H1 (cell line): Measurements from ENCODE around the gene IRGQ. TPM values are rescaled to one million over a fixed set of nuclear protein-coding genes. Genes with fewer than 3 reads are reported as not detected.

Source experiments
- CTCF ChIA-PET: fragments of 300-600 bp; sonication (Branson Sonifier 250); formaldehyde crosslinking; loops from one replicate; lab custom pipeline; 2021; ENCODE audit not compliant: partially characterized antibody; lab: Charles Lee
- POLR2A ChIA-PET: fragments of 300-600 bp; sonication (Branson Sonifier 250); formaldehyde crosslinking; loops from one replicate; lab custom pipeline; 2021; ENCODE audit warnings: inconsistent platforms; ENCODE audit not compliant: partially characterized antibody; lab: Charles Lee
- DNase-seq, 2 experiments: peaks; one replicate each; pipeline versions ENCODE4 v3.0.0 to v3.0.0-alpha.2; 2010 to 2022; ENCODE audit warnings: low spot score in 2 of 2, low read depth in 1 of 2, mixed read lengths in 1 of 2
- FAIRE-seq: peaks from 2 replicates; lab custom pipeline; 2011; peaks lifted over from hg19 to GRCh38; lab: Jason Lieb, UNC
- H2AFZ ChIP-seq: 2 replicates; pipeline ENCODE4 v1.8.1; 2012; ENCODE audit warnings: low read length, inconsistent platforms
- H2AK5ac ChIP-seq: 2 replicates; pipeline ENCODE4 v1.6.1; 2013; ENCODE audit warnings: low read depth, low read length
- H2BK120ac ChIP-seq: replicated peaks from 2 replicates; pipeline ENCODE3; 2013; ENCODE audit warnings: low read depth, low read length, inconsistent platforms
- H2BK12ac ChIP-seq: 2 replicates; pipeline ENCODE4 v1.6.1; 2013; ENCODE audit warnings: low read depth, low read length
- H2BK15ac ChIP-seq: 2 replicates; pipeline ENCODE4 v1.6.1; 2013; ENCODE audit warnings: low read length
- H2BK20ac ChIP-seq: 2 replicates; pipeline ENCODE4 v1.6.1; 2013; ENCODE audit warnings: low read length
- H2BK5ac ChIP-seq: 2 replicates; pipeline ENCODE4 v1.6.1; 2013; ENCODE audit warnings: low read depth, low read length
- H3K14ac ChIP-seq: 2 replicates; pipeline ENCODE4 v1.6.1; 2013; ENCODE audit warnings: inconsistent platforms; ENCODE audit not compliant: insufficient read length
- H3K18ac ChIP-seq: 2 replicates; pipeline ENCODE4 v1.6.1; 2013; ENCODE audit warnings: low read length; ENCODE audit errors: extremely low read depth
- H3K23ac ChIP-seq: 2 replicates; pipeline ENCODE4 v1.6.1; 2013; ENCODE audit warnings: inconsistent platforms; ENCODE audit not compliant: insufficient read length
- H3K23me2 ChIP-seq: 2 replicates; pipeline ENCODE4 v1.6.1; 2013; ENCODE audit warnings: low read depth, low read length
- H3K27ac ChIP-seq: 2 replicates; pipeline ENCODE4 v1.6.1; 2011; ENCODE audit warnings: low read depth, low read length, inconsistent platforms
- H3K27me3 ChIP-seq, 4 experiments: replicated peaks in 1 of 4; 1 replicate in 1 of 4; 2 replicates in 3 of 4; pipeline versions ENCODE4 v1.6.1 to v1.8.1; 2011 to 2013; ENCODE audit warnings: low read length in 3 of 4, mild to moderate bottlenecking in 3 of 4, inconsistent platforms in 2 of 4, mixed read lengths in 2 of 4, moderate library complexity in 1 of 4; ENCODE audit not compliant: control insufficient read depth in 3 of 4, insufficient read depth in 3 of 4; ENCODE audit errors: extremely low read depth in 1 of 4
- H3K36me3 ChIP-seq, 4 experiments: 2 replicates each; pipeline versions ENCODE4 v1.6.1 to v1.8.1; 2011 to 2013; ENCODE audit warnings: mild to moderate bottlenecking in 4 of 4, low read length in 3 of 4, moderate library complexity in 2 of 4, control low read depth in 1 of 4, inconsistent platforms in 1 of 4; ENCODE audit not compliant: insufficient read depth in 4 of 4, control insufficient read depth in 2 of 4
- H3K4ac ChIP-seq: replicated peaks from 2 replicates; pipeline ENCODE3; 2013; ENCODE audit warnings: low read length, low read depth, mixed read lengths, inconsistent platforms; ENCODE audit not compliant: insufficient read length
- H3K4me1 ChIP-seq, 4 experiments: replicated peaks in 1 of 4; 1 replicate in 1 of 4; 2 replicates in 3 of 4; pipeline versions ENCODE4 v1.6.1 to v1.8.1; 2011 to 2013; ENCODE audit warnings: low read length in 3 of 4, inconsistent platforms in 2 of 4, mixed read lengths in 1 of 4; ENCODE audit not compliant: insufficient read depth in 4 of 4, control insufficient read depth in 3 of 4
- H3K4me2 ChIP-seq, 2 experiments: 2 replicates each; pipeline versions ENCODE4 v1.6.1 to v1.8.1; 2011 to 2013; ENCODE audit warnings: low read depth in 2 of 2, low read length in 2 of 2, control low read depth in 1 of 2, inconsistent platforms in 1 of 2, mild to moderate bottlenecking in 1 of 2; ENCODE audit not compliant: insufficient read depth in 1 of 2
- H3K4me3 ChIP-seq, 4 experiments: fragments of 200-600, 300-600 bp in 1 of 4; sonication (generic), shearing (Covaris generic), sonication (Bioruptor Twin) in 1 of 4; 2 replicates each; pipeline versions ENCODE4 v1.5.1 to v1.8.1; 2011 to 2016; ENCODE audit warnings: low read length in 4 of 4, low read depth in 3 of 4, control low read depth in 2 of 4, inconsistent platforms in 2 of 4, mild to moderate bottlenecking in 2 of 4, mixed read lengths in 1 of 4, moderate library complexity in 1 of 4; ENCODE audit not compliant: insufficient read depth in 2 of 4; ENCODE audit errors: extremely low read depth in 1 of 4
- H3K56ac ChIP-seq: replicated peaks from 2 replicates; pipeline ENCODE3; 2013; ENCODE audit warnings: low read depth, mild to moderate bottlenecking, mixed read lengths, low read length, inconsistent platforms; ENCODE audit not compliant: insufficient read length
- H3K79me1 ChIP-seq: 2 replicates; pipeline ENCODE4 v1.6.1; 2013; ENCODE audit warnings: low read depth, low read length, control low read depth
- H3K79me2 ChIP-seq, 2 experiments: 2 replicates each; pipeline versions ENCODE4 v1.6.1 to v1.8.1; 2012 to 2013; ENCODE audit warnings: low read length in 2 of 2, mild to moderate bottlenecking in 2 of 2, inconsistent platforms in 1 of 2; ENCODE audit not compliant: insufficient read depth in 2 of 2, control insufficient read depth in 1 of 2
- H3K9ac ChIP-seq, 4 experiments: replicated peaks in 1 of 4; 1 replicate in 1 of 4; 2 replicates in 3 of 4; pipeline versions ENCODE4 v1.6.1 to v1.8.1; 2011 to 2013; ENCODE audit warnings: low read depth in 3 of 4, low read length in 3 of 4, control low read depth in 2 of 4, mild to moderate bottlenecking in 2 of 4, moderate library complexity in 2 of 4, inconsistent platforms in 1 of 4; ENCODE audit errors: extremely low read depth in 1 of 4
- H3K9me3 ChIP-seq, 2 experiments: 2 replicates each; pipeline versions ENCODE4 v1.6.1 to v1.8.1; 2012 to 2013; ENCODE audit warnings: mild to moderate bottlenecking in 2 of 2, moderate library complexity in 2 of 2, control low read depth in 1 of 2, inconsistent platforms in 1 of 2, low read depth in 1 of 2, low read length in 1 of 2, mixed read lengths in 1 of 2; ENCODE audit not compliant: insufficient read depth in 2 of 2
- H4K20me1 ChIP-seq, 2 experiments: replicated peaks in 1 of 2; 2 replicates each; pipeline versions ENCODE3 to v1.8.1; 2011 to 2013; ENCODE audit warnings: inconsistent platforms in 2 of 2, low read length in 2 of 2, mild to moderate bottlenecking in 1 of 2; ENCODE audit not compliant: insufficient read depth in 2 of 2, control insufficient read depth in 1 of 2
- H4K5ac ChIP-seq: 2 replicates; pipeline ENCODE4 v1.6.1; 2013; ENCODE audit warnings: low read length, low read depth, mixed read lengths, inconsistent platforms; ENCODE audit not compliant: insufficient read length
- H4K8ac ChIP-seq: 2 replicates; pipeline ENCODE4 v1.8.0; 2013; ENCODE audit warnings: mild to moderate bottlenecking, moderate library complexity, low read length, inconsistent platforms; ENCODE audit not compliant: insufficient read depth; ENCODE audit errors: extremely low read depth
- H4K91ac ChIP-seq: replicated peaks from 2 replicates; pipeline ENCODE3; 2013; ENCODE audit warnings: low read length, mixed read lengths, inconsistent platforms; ENCODE audit not compliant: insufficient read length
- CBX5 ChIP-seq: fragments of 300-800, 300-1000 bp; sonication (generic); IDR thresholded peaks from 2 replicates; pipeline ENCODE4 v1.7.1; 2016; ENCODE audit warnings: antibody characterized with exemption, low read length, low read depth
- CTBP2 ChIP-seq: IDR thresholded peaks from 2 replicates; pipeline ENCODE4 v1.7.0; 2011; ENCODE audit warnings: borderline replicate concordance, mild to moderate bottlenecking, moderate library complexity, mixed read lengths, low read length; ENCODE audit not compliant: insufficient read depth, insufficient read length
- EP300 ChIP-seq, 2 experiments: IDR thresholded peaks; 1 replicate in 1 of 2; 2 replicates in 1 of 2; pipeline ENCODE4 v1.6.1; 2011 to 2012; ENCODE audit warnings: low read depth in 2 of 2, low read length in 2 of 2, mild to moderate bottlenecking in 2 of 2, borderline replicate concordance in 1 of 2, inconsistent platforms in 1 of 2, moderate library complexity in 1 of 2
- GABPA ChIP-seq: IDR thresholded peaks from 2 replicates; pipeline ENCODE4 v1.6.1; 2011; ENCODE audit warnings: mild to moderate bottlenecking, low read length, moderate library complexity, borderline replicate concordance; ENCODE audit not compliant: insufficient read depth
- GTF2F1 ChIP-seq: IDR thresholded peaks from 2 replicates; pipeline ENCODE4 v1.6.1; 2012; ENCODE audit warnings: low read depth, low read length, improper control_type of control experiment, borderline replicate concordance
- JUN ChIP-seq: IDR thresholded peaks from 2 replicates; pipeline ENCODE4 v1.6.1; 2011; ENCODE audit warnings: low read depth, mild to moderate bottlenecking, improper control_type of control experiment, low read length
- NANOG ChIP-seq: IDR thresholded peaks from 2 replicates; pipeline ENCODE4 v1.6.1; 2011; ENCODE audit warnings: low read length, low read depth, mild to moderate bottlenecking, inconsistent platforms; ENCODE audit not compliant: insufficient read depth, poor library complexity, severe bottlenecking
- NRF1 ChIP-seq: IDR thresholded peaks from 2 replicates; pipeline ENCODE4 v1.6.1; 2011; ENCODE audit warnings: mild to moderate bottlenecking, low read depth, low read length, improper control_type of control experiment
- RAD21 ChIP-seq, 2 experiments: IDR thresholded peaks in 1 of 2; conservative IDR thresholded peaks in 1 of 2; 2 replicates each; pipeline ENCODE4 v1.6.1; 2011; ENCODE audit warnings: low read depth in 2 of 2, low read length in 2 of 2, improper control_type of control experiment in 1 of 2, inconsistent platforms in 1 of 2, mild to moderate bottlenecking in 1 of 2, moderate library complexity in 1 of 2
- RNF2 ChIP-seq: fragments of 200-900, 300-1000 bp; sonication (generic); IDR thresholded peaks from 2 replicates; pipeline ENCODE4 v1.7.1; 2016; ENCODE audit warnings: borderline replicate concordance, low read depth, mild to moderate bottlenecking, antibody characterized with exemption, low read length; ENCODE audit not compliant: poor library complexity, severe bottlenecking; ENCODE audit errors: missing control alignments
- SAP30 ChIP-seq: fragments of 300-600 bp; sonication (generic); IDR thresholded peaks from 2 replicates; pipeline ENCODE4 v1.7.1; 2012; ENCODE audit warnings: low read length, moderate library complexity, mild to moderate bottlenecking, inconsistent platforms; ENCODE audit not compliant: insufficient read depth, insufficient replicate concordance
- SUZ12 ChIP-seq: fragments of 200-600 bp; sonication (generic); IDR thresholded peaks from 2 replicates; pipeline ENCODE4 v1.6.1; 2012; ENCODE audit warnings: mild to moderate bottlenecking, inconsistent platforms, low read length, moderate library complexity, mixed read lengths
- WGBS, 2 experiments: shearing (Covaris generic) in 1 of 2; methylation state at CpG; one replicate each; pipeline versions ENCODE4 v1.1.6 to v1.1.7; 2013 to 2015; ENCODE audit warnings: low lambda C conversion rate in 2 of 2, mixed read lengths in 2 of 2, inconsistent platforms in 1 of 2, low coverage in 1 of 2, missing lambda C conversion rate in 1 of 2; ENCODE audit not compliant: insufficient replicate concordance in 2 of 2, insufficient coverage in 1 of 2, insufficient read length in 1 of 2; ENCODE audit errors: extremely low coverage in 1 of 2, missing lambda C conversion rate in 1 of 2; 5-methylcytosine and 5-hydroxymethylcytosine counted together
- polyA plus RNA-seq, 7 experiments: library from polyadenylated mRNA; depleted of rRNA in 3 of 7; stranded (reverse) in 5 of 7; unstranded in 2 of 7; fragments of >200 nt in 5 of 7; fragments of 200-250 nt in 2 of 7; gene quantifications; 1 replicate in 5 of 7; 2 replicates in 1 of 7; 4 replicates in 1 of 7; pipeline versions ENCODE4 v1.2.1 to v1.2.3, GENCODE V29; 2011 to 2013; ENCODE audit warnings: missing spikeins in 2 of 7, mixed read lengths in 2 of 7
- total RNA-seq: library from RNA; stranded (reverse); fragmentation: NEBNext Ultra II Directional; extraction: Animal tissue kit (Norgen Biotek cat#: 25700); gene quantifications from 2 replicates; pipeline ENCODE4 v1.2.1, GENCODE V29; 2021

The IRGQ gene
- total and polyA plus RNA-seq, 2 of the 8 experiments (the other 6 are each of a cell fraction or from before 2014, with no cell fraction given): 16.0 to 42.9 TPM

DNA sequence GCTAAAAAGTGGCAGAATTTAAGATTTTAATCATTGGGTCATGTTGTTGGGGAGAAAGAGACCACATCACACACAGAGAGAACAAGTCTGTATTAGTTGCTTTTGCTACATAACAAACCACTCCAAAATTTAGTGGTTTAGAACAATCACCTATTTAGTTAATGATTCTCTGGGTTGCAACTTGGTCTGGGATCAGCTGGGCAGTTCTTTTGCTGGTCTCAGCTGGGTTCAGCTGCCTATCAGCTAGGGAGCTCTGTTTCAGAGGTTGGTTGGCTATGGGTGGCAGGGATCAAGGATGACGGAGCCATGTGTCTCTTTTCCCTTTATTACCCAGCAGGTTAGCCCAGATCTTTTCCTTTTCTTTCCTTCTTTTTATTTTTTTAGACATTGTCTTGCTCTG is 11.4 kb downstream of the IRGQ start:
- no peak overlapping the region for H2BK120ac ChIP-seq
- H3K4ac ChIP-seq: no peak overlapping the region
- no peak overlapping the region for H3K4me3 ChIP-seq
- no peak overlapping the region for H2AK5ac ChIP-seq
- H3K9ac ChIP-seq: no peak overlapping the region
- H3K79me1 ChIP-seq: no peaks in the 10 kb centered on the region
- no peak overlapping the region for H3K4me2 ChIP-seq
- DNase-seq: no peak
- FAIRE-seq: no peak
- H2BK5ac ChIP-seq: no peak overlapping the region
- H3K27ac ChIP-seq: no peak overlapping the region
- POLR2A ChIA-PET: interaction anchor here (0.7 kb wide), 1 partner anchor 29 kb away, joined by 3 read pairs; no protein-coding TSS in a partner anchor
- H3K14ac ChIP-seq: no peak overlapping the region
- no peak overlapping the region for H2BK12ac ChIP-seq
- CTCF ChIA-PET: interaction anchor here (0.6 to 6.9 kb wide), 8 partner anchors 9 to 901 kb away, joined by 3 to 45 read pairs (median 4); partner anchors contain the start of genes IRGQ, PINLYP and XRCC1
- H3K9me3 ChIP-seq: no peaks in the 10 kb centered on the region
- TF ChIP-seq RAD21 (IDR thresholded peaks at IDR 0.05 in 1 of 2, conservative IDR thresholded peaks at IDR 0.05 in 1 of 2; ENCODE audit: low read depth in 2 of 2, low read length in 2 of 2) (no peak), GABPA (no peak), EP300 (IDR thresholded peaks at IDR 0.05; ENCODE audit: borderline replicate concordance in 1 of 2, low read depth in 2 of 2, low read length in 2 of 2) (no peak), CBX5 (no peak), NANOG (no peak), JUN (no peak), CTBP2 (no peak), GTF2F1 (no peak), SAP30 (no peak), NRF1 (no peak), SUZ12 (no peak), RNF2 (no peak)
- 75% methylated on average over 1 of the region's 1 CpG; no CpG with 5 or more reads in 1 of the 2 experiments for WGBS, 2 experiments
- H2BK15ac ChIP-seq: no peak overlapping the region
- H3K23ac ChIP-seq: no peak overlapping the region
- peaks cover 2 to 7% of the 10 kb centered on the region in 2 experiments for H4K20me1 ChIP-seq
- H4K8ac ChIP-seq: no peak overlapping the region
- H3K56ac ChIP-seq: no peak overlapping the region
- no peak overlapping the region for H4K91ac ChIP-seq
- H2AFZ ChIP-seq: no peak overlapping the region
- H3K79me2 ChIP-seq: no peaks in the 10 kb centered on the region
- H3K18ac ChIP-seq: no peak overlapping the region
- H4K5ac ChIP-seq: no peak overlapping the region
- no peaks in the 10 kb centered on the region for H3K27me3 ChIP-seq
- H2BK20ac ChIP-seq: no peak overlapping the region
- peaks cover 13% of the 10 kb centered on the region for H3K23me2 ChIP-seq
- peaks cover 0 to 7% (median 3%) of the 10 kb centered on the region in 4 experiments; a peak in 5 of 7 replicates for H3K4me1 ChIP-seq
- H3K36me3 ChIP-seq: peaks cover 0 to 4% (median 1%) of the 10 kb centered on the region in 4 experiments; a peak in 2 of 8 replicates
